SU-DHL-6 (cell line): Measurements from ENCODE around the gene SLC39A8.

Experiments
- H2AFZ ChIP-seq: fragments of 200-600 bp; sonication (generic); 2 replicates; pipeline ENCODE4 v1.6.1; 2014; ENCODE audit warnings: low read depth, mild to moderate bottlenecking, moderate library complexity, mixed read lengths, antibody characterized with exemption, low read length; ENCODE audit not compliant: severe bottlenecking
- H3F3A ChIP-seq: fragments of 200-600 bp; shearing (Covaris generic); 2 replicates; pipeline ENCODE4 v1.6.0; 2016; ENCODE audit warnings: antibody characterized with exemption, mild to moderate bottlenecking; ENCODE audit not compliant: insufficient read depth
- H3K27ac ChIP-seq: fragments of 200-600 bp; sonication (generic); 2 replicates; pipeline ENCODE4 v1.5.1; 2016; ENCODE audit warnings: low read depth, mild to moderate bottlenecking, low read length, moderate library complexity, mixed read lengths
- H3K27me3 ChIP-seq: fragments of 200-600 bp; sonication (generic), shearing (Covaris generic); 2 replicates; pipeline ENCODE4 v1.6.0; 2014; ENCODE audit warnings: mild to moderate bottlenecking, low read length
- H3K36me3 ChIP-seq: fragments of 200-600 bp; sonication (generic); 2 replicates; pipeline ENCODE4 v1.6.1; 2014; ENCODE audit warnings: mild to moderate bottlenecking, low read length, mixed read lengths
- H3K4me2 ChIP-seq: fragments of 300-600, 200-600 bp; shearing (Covaris generic), sonication (generic); 2 replicates; pipeline ENCODE4 v1.6.0; 2014; ENCODE audit warnings: low read length, low read depth, mild to moderate bottlenecking; ENCODE audit not compliant: poor library complexity, severe bottlenecking
- H3K4me3 ChIP-seq: fragments of 200-600 bp; sonication (generic); 2 replicates; pipeline ENCODE4 v1.5.1; 2014; ENCODE audit warnings: antibody characterized with exemption, low read length, mild to moderate bottlenecking, mixed read lengths; ENCODE audit not compliant: insufficient read depth, poor library complexity, severe bottlenecking
- H3K79me2 ChIP-seq: fragments of 200-600 bp; sonication (generic); 2 replicates; pipeline ENCODE4 v1.6.1; 2014; ENCODE audit warnings: mild to moderate bottlenecking, low read length, moderate library complexity; ENCODE audit not compliant: insufficient read depth
- H3K9ac ChIP-seq: fragments of 200-600 bp; sonication (generic); 2 replicates; pipeline ENCODE4 v1.7.0; 2014; ENCODE audit warnings: mild to moderate bottlenecking, low read length
- H3K9me2 ChIP-seq: fragments of 200-600 bp; sonication (generic); replicated peaks from 2 replicates; pipeline ENCODE4 v1.6.1; 2014; ENCODE audit warnings: low read length; ENCODE audit not compliant: insufficient read depth
- H3K9me3 ChIP-seq: fragments of 200-600 bp; sonication (generic); 2 replicates; pipeline ENCODE4 v1.6.1; 2014; ENCODE audit warnings: low read length, mixed read lengths; ENCODE audit not compliant: insufficient read depth
- H4K20me1 ChIP-seq: fragments of 200-600 bp; sonication (generic); 2 replicates; pipeline ENCODE4 v1.6.1; 2014; ENCODE audit warnings: low read depth, mild to moderate bottlenecking, antibody characterized with exemption, low read length, moderate library complexity, mixed read lengths
- CTCF ChIP-seq: fragments of 200-600 bp; sonication (generic); IDR thresholded peaks from one replicate; pipeline ENCODE4 v1.5.1; 2017; ENCODE audit warnings: antibody characterized with exemption, mild to moderate bottlenecking, low read length, moderate library complexity; ENCODE audit not compliant: insufficient read depth, poor library complexity, severe bottlenecking
- EZH2phosphoT487 ChIP-seq: fragments of 200-600 bp; sonication (generic), shearing (Covaris generic); conservative IDR thresholded peaks from 2 replicates; pipeline ENCODE4 v1.6.1; 2018; ENCODE audit warnings: mild to moderate bottlenecking, antibody characterized with exemption, low read length, moderate library complexity, mixed read lengths

The SLC39A8 gene

GRCh38 chr4:102326951-102327350 lies 18.3 kb downstream of the SLC39A8 start:
- no peak overlapping the region for H3K9ac ChIP-seq
- no peak overlapping the region for H3K4me3 ChIP-seq
- no peaks in the 10 kb centered on the region for H3K36me3 ChIP-seq
- H3F3A ChIP-seq = no peaks in the 10 kb centered on the region
- no peaks in the 10 kb centered on the region for H3K27me3 ChIP-seq
- H4K20me1 ChIP-seq = no peaks in the 10 kb centered on the region
- H3K79me2 ChIP-seq = peaks cover 5% of the 10 kb centered on the region; the same call in 1 of the 2 replicates
- H3K27ac ChIP-seq = no peak overlapping the region
- no peak overlapping the region for H3K4me2 ChIP-seq
- TF ChIP-seq EZH2phosphoT487 = no peak
- no peak for TF ChIP-seq CTCF
- H3K9me2 ChIP-seq = no peaks in the 10 kb centered on the region
- no peaks in the 10 kb centered on the region for H3K9me3 ChIP-seq
- H2AFZ ChIP-seq = no peak overlapping the region

- TF ChIP-seq EZH2phosphoT487 (no peak), CTCF (no peak)
- H3K27me3 ChIP-seq = no peaks in the 10 kb centered on the region
Observed at GRCh38 chr4:102324730-102325129, 20.6 kb downstream of the SLC39A8 start.

GRCh38 chr4:102322736-102323135 lies 22.5 kb downstream of the SLC39A8 start:
- H3K79me2 ChIP-seq = peaks cover 4% of the 10 kb centered on the region; the same call in 1 of the 2 replicates
- H2AFZ ChIP-seq = no peak overlapping the region
- no peak overlapping the region for H3K27ac ChIP-seq
- H3K9ac ChIP-seq = no peak overlapping the region
- H3K9me3 ChIP-seq = no peaks in the 10 kb centered on the region
- H3K36me3 ChIP-seq = no peaks in the 10 kb centered on the region
- H3K27me3 ChIP-seq = no peaks in the 10 kb centered on the region
- TF ChIP-seq CTCF (no peak), EZH2phosphoT487 (no peak)
- H3K4me3 ChIP-seq = no peak overlapping the region
- H3F3A ChIP-seq = no peaks in the 10 kb centered on the region
- no peaks in the 10 kb centered on the region for H4K20me1 ChIP-seq
- H3K4me2 ChIP-seq = no peak overlapping the region
- H3K9me2 ChIP-seq = no peaks in the 10 kb centered on the region

More at GRCh38 chr4:102324730-102325129, 20.6 kb downstream of the SLC39A8 start:
- H3K9me2 ChIP-seq = no peaks in the 10 kb centered on the region
- H3K79me2 ChIP-seq = peaks cover 5% of the 10 kb centered on the region; the same call in 1 of the 2 replicates
- H3K9ac ChIP-seq = no peak overlapping the region
- H3K4me3 ChIP-seq = no peak overlapping the region
- H3K9me3 ChIP-seq = no peaks in the 10 kb centered on the region
- no peaks in the 10 kb centered on the region for H3F3A ChIP-seq
- no peaks in the 10 kb centered on the region for H3K36me3 ChIP-seq
- no peak overlapping the region for H3K4me2 ChIP-seq
- H4K20me1 ChIP-seq = no peaks in the 10 kb centered on the region
- H2AFZ ChIP-seq = no peak overlapping the region
- H3K27ac ChIP-seq = no peak overlapping the region
